HCT116 (cell line): ENCODE results near the gene RAB36.

Source experiments
- EZH2 ChIP-seq: fragments of 200-600 bp; sonication (generic); IDR thresholded peaks from 2 replicates; pipeline ENCODE4 v1.6.1; 2017; ENCODE audit warnings: antibody characterized with exemption, mixed run types
- POLR2A ChIP-seq: IDR thresholded peaks from 2 replicates; pipeline ENCODE4 v1.7.0; 2011; ENCODE audit warnings: borderline replicate concordance; ENCODE audit not compliant: insufficient read depth, insufficient read length; ENCODE audit errors: extremely low read depth
- YY1 ChIP-seq: IDR thresholded peaks from 2 replicates; pipeline ENCODE4 v1.6.1; 2011; ENCODE audit warnings: low read length, low read depth, moderate library complexity, mild to moderate bottlenecking; ENCODE audit not compliant: insufficient replicate concordance; ENCODE audit errors: extremely low read depth
- TF ChIP-seq, protein P1 (sequence below), 3 experiments: fragments of 200-600 bp in 1 of 3; sonication (generic) in 1 of 3; IDR thresholded peaks in 2 of 3; conservative IDR thresholded peaks in 1 of 3; 2 replicates each; pipeline ENCODE4 v1.5.1; 2012 to 2017; ENCODE audit warnings: low read depth in 2 of 3, low read length in 2 of 3, antibody characterized with exemption in 1 of 3, borderline replicate concordance in 1 of 3, control low read depth in 1 of 3, mild to moderate bottlenecking in 1 of 3, mixed read lengths in 1 of 3, mixed run types in 1 of 3, moderate library complexity in 1 of 3; ENCODE audit not compliant: insufficient read depth in 1 of 3

GRCh38 chr22:23122992-23123803 lies 22.1 kb upstream of the RAB36 start:
- TF ChIP-seq EZH2 (no peak), YY1 (no peak), POLR2A (no peak)
- TF ChIP-seq, protein P1, sequence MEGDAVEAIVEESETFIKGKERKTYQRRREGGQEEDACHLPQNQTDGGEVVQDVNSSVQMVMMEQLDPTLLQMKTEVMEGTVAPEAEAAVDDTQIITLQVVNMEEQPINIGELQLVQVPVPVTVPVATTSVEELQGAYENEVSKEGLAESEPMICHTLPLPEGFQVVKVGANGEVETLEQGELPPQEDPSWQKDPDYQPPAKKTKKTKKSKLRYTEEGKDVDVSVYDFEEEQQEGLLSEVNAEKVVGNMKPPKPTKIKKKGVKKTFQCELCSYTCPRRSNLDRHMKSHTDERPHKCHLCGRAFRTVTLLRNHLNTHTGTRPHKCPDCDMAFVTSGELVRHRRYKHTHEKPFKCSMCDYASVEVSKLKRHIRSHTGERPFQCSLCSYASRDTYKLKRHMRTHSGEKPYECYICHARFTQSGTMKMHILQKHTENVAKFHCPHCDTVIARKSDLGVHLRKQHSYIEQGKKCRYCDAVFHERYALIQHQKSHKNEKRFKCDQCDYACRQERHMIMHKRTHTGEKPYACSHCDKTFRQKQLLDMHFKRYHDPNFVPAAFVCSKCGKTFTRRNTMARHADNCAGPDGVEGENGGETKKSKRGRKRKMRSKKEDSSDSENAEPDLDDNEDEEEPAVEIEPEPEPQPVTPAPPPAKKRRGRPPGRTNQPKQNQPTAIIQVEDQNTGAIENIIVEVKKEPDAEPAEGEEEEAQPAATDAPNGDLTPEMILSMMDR (IDR thresholded peaks at IDR 0.05 in 2 of 3, conservative IDR thresholded peaks at IDR 0.05 in 1 of 3; ENCODE audit: borderline replicate concordance in 1 of 3, insufficient read depth in 1 of 3, low read depth in 2 of 3, low read length in 2 of 3), result no peak
